MCF 10A (cell line): Measurements from ENCODE around the gene CDH12. TPM values are rescaled to one million over a fixed set of nuclear protein-coding genes. Genes with fewer than 3 reads are reported as not detected.

Experiments
- BruUV-seq: library from RNA; stranded (reverse); fragments of 400-500 nt; replicated peaks from 2 replicates; lab custom pipeline; 2021; lab: Mats Ljungman, UMichigan
- CTCF ChIA-PET: fragments of 300-600 bp; sonication (Branson Sonifier 250); formaldehyde crosslinking; extraction: SDS; loops from one replicate; lab custom pipeline; 2021; ENCODE audit warnings: antibody characterized with exemption, inconsistent platforms; lab: Yijun Ruan, JAX
- POLR2A ChIA-PET: fragments of 300-600, 350-650 bp; sonication (Branson Sonifier 250); formaldehyde crosslinking; extraction: SDS; loops from one replicate; lab custom pipeline; 2020; ENCODE audit warnings: antibody characterized with exemption, inconsistent platforms; lab: Yijun Ruan, JAX
- DNase-seq: peaks from one replicate; pipeline ENCODE4 v3.0.0-alpha.2; 2018; ENCODE audit not compliant: unreplicated experiment
- H3K27ac Mint-ChIP-seq: one replicate; pipeline ENCODE4 v1.8.0; 2022; ENCODE audit warnings: mild to moderate bottlenecking, low read depth, mixed read lengths; ENCODE audit not compliant: unreplicated experiment
- H3K27me3 Mint-ChIP-seq: one replicate; pipeline ENCODE4 v1.8.0; 2022; ENCODE audit warnings: mixed read lengths; ENCODE audit not compliant: insufficient read depth, unreplicated experiment
- H3K36me3 Mint-ChIP-seq: one replicate; pipeline ENCODE4 v1.8.0; 2022; ENCODE audit warnings: mild to moderate bottlenecking, moderate library complexity, mixed read lengths; ENCODE audit not compliant: insufficient read depth, unreplicated experiment
- H3K4me1 Mint-ChIP-seq: one replicate; pipeline ENCODE4 v1.8.0; 2022; ENCODE audit warnings: mixed read lengths; ENCODE audit not compliant: insufficient read depth, unreplicated experiment
- H3K4me3 Mint-ChIP-seq: one replicate; pipeline ENCODE4 v1.8.0; 2022; ENCODE audit warnings: mild to moderate bottlenecking, moderate library complexity, mixed read lengths; ENCODE audit not compliant: unreplicated experiment
- H3K9me3 Mint-ChIP-seq: one replicate; pipeline ENCODE4 v1.8.0; 2022; ENCODE audit warnings: mixed read lengths; ENCODE audit not compliant: unreplicated experiment
- intact Hi-C: fragments of 100-400 bp; cut with micrococcal nuclease; formaldehyde crosslinking; loops from 2 replicates; pipeline ENCODE4 v1.14.1; 2022
- total RNA-seq: library from RNA; stranded (reverse); gene quantifications from 2 replicates; pipeline ENCODE4 v1.2.3, GENCODE V29; 2022
- TF ChIP-seq, protein P1 (sequence below): fragments of 200-600 bp; IDR thresholded peaks from one replicate; pipeline ENCODE4 v1.8.0; 2022; ENCODE audit warnings: antibody characterized with exemption, mild to moderate bottlenecking; ENCODE audit not compliant: unreplicated experiment

The CDH12 gene
- total RNA-seq, 1 experiment from 2014 or later: not detected

DNA sequence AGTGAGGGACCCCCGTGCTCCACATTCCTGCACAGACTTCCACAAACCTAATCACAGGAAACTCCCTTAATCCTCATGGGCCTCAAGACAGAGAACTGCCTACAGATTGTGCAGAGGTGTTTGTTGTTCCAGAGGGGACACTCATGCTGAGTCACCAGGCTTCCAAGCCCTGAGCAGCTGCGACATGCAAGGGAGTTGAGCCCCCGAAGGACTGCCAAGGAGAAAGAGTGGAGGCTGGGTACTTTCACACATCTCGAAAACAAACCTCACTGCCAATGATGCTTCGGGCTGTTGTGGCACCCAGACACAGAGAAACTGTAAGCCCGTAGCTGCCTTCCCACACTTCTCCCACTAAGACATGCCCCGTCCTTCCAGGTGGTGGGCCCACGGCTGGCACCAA lies 480.8 kb downstream of the CDH12 start:
- Mint-ChIP-seq H3K27ac (no peak overlapping the region), H3K27me3 (no peaks in the 10 kb centered on the region), H3K36me3 (no peaks in the 10 kb centered on the region), H3K4me3 (no peak overlapping the region), H3K9me3 (peaks cover 18% of the 10 kb centered on the region), H3K4me1 (peaks cover 6% of the 10 kb centered on the region)
- BruUV-seq: no TSS peak
- ChIA-PET POLR2A (no interaction called here), CTCF (no interaction called here)
- TF ChIP-seq, protein P1, sequence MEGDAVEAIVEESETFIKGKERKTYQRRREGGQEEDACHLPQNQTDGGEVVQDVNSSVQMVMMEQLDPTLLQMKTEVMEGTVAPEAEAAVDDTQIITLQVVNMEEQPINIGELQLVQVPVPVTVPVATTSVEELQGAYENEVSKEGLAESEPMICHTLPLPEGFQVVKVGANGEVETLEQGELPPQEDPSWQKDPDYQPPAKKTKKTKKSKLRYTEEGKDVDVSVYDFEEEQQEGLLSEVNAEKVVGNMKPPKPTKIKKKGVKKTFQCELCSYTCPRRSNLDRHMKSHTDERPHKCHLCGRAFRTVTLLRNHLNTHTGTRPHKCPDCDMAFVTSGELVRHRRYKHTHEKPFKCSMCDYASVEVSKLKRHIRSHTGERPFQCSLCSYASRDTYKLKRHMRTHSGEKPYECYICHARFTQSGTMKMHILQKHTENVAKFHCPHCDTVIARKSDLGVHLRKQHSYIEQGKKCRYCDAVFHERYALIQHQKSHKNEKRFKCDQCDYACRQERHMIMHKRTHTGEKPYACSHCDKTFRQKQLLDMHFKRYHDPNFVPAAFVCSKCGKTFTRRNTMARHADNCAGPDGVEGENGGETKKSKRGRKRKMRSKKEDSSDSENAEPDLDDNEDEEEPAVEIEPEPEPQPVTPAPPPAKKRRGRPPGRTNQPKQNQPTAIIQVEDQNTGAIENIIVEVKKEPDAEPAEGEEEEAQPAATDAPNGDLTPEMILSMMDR: no peak
- peak; percentile 75 for DNase-seq
- intact Hi-C loops: no loop called here

DNA sequence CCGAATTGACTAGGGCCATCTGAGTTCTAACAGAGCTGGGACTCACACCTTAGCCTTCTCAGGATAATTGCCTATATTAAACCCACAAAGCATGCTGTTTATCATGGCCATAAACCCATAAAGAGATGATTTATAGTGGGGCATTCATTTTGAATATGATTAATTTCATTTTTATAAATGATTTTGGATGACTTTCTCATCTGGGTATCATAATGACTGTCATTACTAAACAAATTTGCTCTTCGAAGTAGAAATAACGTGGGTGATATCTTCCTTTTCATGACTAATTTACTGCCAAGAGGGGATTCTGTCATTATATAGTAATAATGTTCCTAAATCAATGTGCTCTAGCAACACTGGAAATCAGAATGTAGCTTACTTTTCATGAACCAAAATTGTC lies 498.2 kb downstream of the CDH12 start:
- ChIA-PET POLR2A (no interaction called here), CTCF (interaction anchor here (0.7 kb wide), 1 partner anchor 34 kb away, joined by 4 read pairs; no protein-coding TSS in a partner anchor)
- DNase-seq: no peak
- H3K27ac Mint-ChIP-seq: no peak overlapping the region
- no peaks in the 10 kb centered on the region for H3K27me3 Mint-ChIP-seq
- no peaks in the 10 kb centered on the region for H3K36me3 Mint-ChIP-seq
- H3K4me3 Mint-ChIP-seq: no peak overlapping the region
- BruUV-seq: no TSS peak
- no peaks in the 10 kb centered on the region for H3K4me1 Mint-ChIP-seq
- TF ChIP-seq, protein P1: no peak
- intact Hi-C loops: no loop called here
- H3K9me3 Mint-ChIP-seq: no peaks in the 10 kb centered on the region

DNA sequence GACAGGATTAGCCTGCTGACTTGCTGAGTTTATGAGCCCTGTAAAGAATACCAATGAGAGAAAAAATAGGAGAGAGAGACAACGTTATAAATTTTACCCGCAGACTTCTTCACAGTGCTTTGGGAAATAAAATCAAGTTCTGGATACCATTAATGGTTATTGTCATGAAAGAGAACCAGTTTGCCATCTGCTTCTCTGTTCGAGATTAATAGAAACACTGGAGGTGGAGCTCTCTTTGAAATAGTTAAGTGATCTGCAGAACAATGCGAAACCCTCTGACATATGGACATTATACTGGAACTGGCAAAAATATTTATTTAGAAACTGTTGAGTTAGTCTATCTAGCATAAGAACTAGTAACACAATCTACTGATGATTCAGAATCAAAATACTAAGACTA lies 500.7 kb downstream of the CDH12 start:
- no peaks in the 10 kb centered on the region for H3K4me1 Mint-ChIP-seq
- intact Hi-C loops: no loop called here
- ChIA-PET POLR2A (interaction anchor here (0.6 kb wide), 1 partner anchor 27 kb away, joined by 4 read pairs; no protein-coding TSS in a partner anchor), CTCF (no interaction called here)
- H3K4me3 Mint-ChIP-seq: no peak overlapping the region
- no peak for DNase-seq
- H3K9me3 Mint-ChIP-seq: no peaks in the 10 kb centered on the region
- no peaks in the 10 kb centered on the region for H3K36me3 Mint-ChIP-seq
- no peaks in the 10 kb centered on the region for H3K27me3 Mint-ChIP-seq
- no peak overlapping the region for H3K27ac Mint-ChIP-seq
- TF ChIP-seq, protein P1: no peak
- no TSS peak for BruUV-seq

DNA sequence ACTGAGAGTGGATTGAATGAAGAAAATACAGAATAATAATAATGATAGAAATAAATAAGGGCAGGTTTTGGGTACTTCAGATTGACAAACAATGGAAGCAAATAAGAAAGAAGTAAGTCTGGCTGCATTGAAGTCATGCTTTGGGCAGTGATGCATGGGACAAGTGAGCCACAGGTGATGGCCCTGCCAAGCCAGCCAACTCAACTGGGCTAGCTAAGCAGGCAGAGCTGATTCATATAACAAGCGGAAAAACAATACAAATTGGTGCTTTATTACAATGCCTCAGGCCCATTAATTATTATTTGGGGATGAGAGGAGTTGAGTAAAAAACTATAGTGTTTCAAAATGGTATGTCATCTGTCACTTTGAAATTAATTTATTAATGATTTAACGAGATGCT lies 502.0 kb downstream of the CDH12 start:
- ChIA-PET CTCF (no interaction called here), POLR2A (no interaction called here)
- TF ChIP-seq, protein P1: no peak
- Mint-ChIP-seq H3K9me3 (no peaks in the 10 kb centered on the region), H3K4me1 (no peaks in the 10 kb centered on the region), H3K36me3 (no peaks in the 10 kb centered on the region), H3K27ac (no peak overlapping the region), H3K4me3 (no peak overlapping the region), H3K27me3 (no peaks in the 10 kb centered on the region)
- no TSS peak for BruUV-seq
- no peak for DNase-seq
- intact Hi-C loops: no loop called here
